Kidney epithelial cell (primary cell): ENCODE results near the gene ARHGDIA. TPM values are rescaled to one million over a fixed set of nuclear protein-coding genes. Genes with fewer than 3 reads are reported as not detected.

Source experiments
- DNase-seq: peaks from one replicate; pipeline ENCODE4 v3.0.0-alpha.2; 2010; ENCODE audit warnings: low read depth
- H3K27me3 ChIP-seq: 2 replicates; pipeline ENCODE4 v1.6.0; 2011; ENCODE audit warnings: low read length; ENCODE audit not compliant: control insufficient read depth, insufficient read depth
- H3K36me3 ChIP-seq: 2 replicates; pipeline ENCODE4 v1.5.1; 2011; ENCODE audit warnings: low read length; ENCODE audit not compliant: control insufficient read depth, insufficient read depth
- H3K4me3 ChIP-seq: 2 replicates; pipeline ENCODE4 v1.5.1; 2011; ENCODE audit warnings: low read depth, mild to moderate bottlenecking, control low read depth, low read length
- CTCF ChIP-seq: IDR thresholded peaks from 2 replicates; pipeline ENCODE4 v1.5.1; 2011; ENCODE audit warnings: mild to moderate bottlenecking, moderate library complexity, low read length, control low read depth, inconsistent platforms; ENCODE audit not compliant: insufficient read depth, poor library complexity, severe bottlenecking
- total RNA-seq: library from RNA; depleted of rRNA; stranded (reverse); fragments of >200 nt; gene quantifications from 2 replicates; pipeline ENCODE4 v1.2.3, GENCODE V29; 2015

Gene ARHGDIA
- total RNA-seq, 1 donor from 2014 or later: 243 TPM

- H3K36me3 ChIP-seq: peaks cover 8% of the 10 kb centered on the region
These were observed 14.3 kb upstream of the ARHGDIA start for GRCh38 chr17:81885454-81885853.

GRCh38 chr17:81884968-81885367 is 13.8 kb upstream of the ARHGDIA start:
- no peaks in the 10 kb centered on the region for H3K27me3 ChIP-seq
- peaks cover 8% of the 10 kb centered on the region for H3K36me3 ChIP-seq
- no peak for DNase-seq
- no peak for TF ChIP-seq CTCF
- H3K4me3 ChIP-seq: no peak overlapping the region

More at GRCh38 chr17:81885454-81885853, 14.3 kb upstream of the ARHGDIA start:
- DNase-seq: no peak
- Histone ChIP-seq H3K4me3 (no peak overlapping the region), H3K27me3 (no peaks in the 10 kb centered on the region)
- no peak for TF ChIP-seq CTCF

GRCh38 chr17:81884520-81884919 is 13.4 kb upstream of the ARHGDIA start:
- TF ChIP-seq CTCF: no peak
- DNase-seq: no peak
- no peaks in the 10 kb centered on the region for H3K27me3 ChIP-seq
- H3K36me3 ChIP-seq: peaks cover 8% of the 10 kb centered on the region
- H3K4me3 ChIP-seq: no peak overlapping the region

- TF ChIP-seq CTCF: no peak
- no peaks in the 10 kb centered on the region for H3K36me3 ChIP-seq
- DNase-seq: no peak
- no peaks in the 10 kb centered on the region for H3K27me3 ChIP-seq
- H3K4me3 ChIP-seq: no peak overlapping the region
These were observed 8.0 kb upstream of the ARHGDIA start for GRCh38 chr17:81879121-81879520.

GRCh38 chr17:81878294-81878693 is 7.2 kb upstream of the ARHGDIA start:
- Histone ChIP-seq H3K27me3 (no peaks in the 10 kb centered on the region), H3K4me3 (no peak overlapping the region), H3K36me3 (no peaks in the 10 kb centered on the region)
- no peak for DNase-seq
- no peak for TF ChIP-seq CTCF

- Histone ChIP-seq H3K27me3 (no peaks in the 10 kb centered on the region), H3K36me3 (no peaks in the 10 kb centered on the region), H3K4me3 (no peak overlapping the region)
- TF ChIP-seq CTCF: no peak
- DNase-seq: no peak
These were observed 6.4 kb upstream of the ARHGDIA start for GRCh38 chr17:81877569-81877968.
